HepG2 (cell line): ENCODE data around the gene C12orf42. TPM values are rescaled to one million over a fixed set of nuclear protein-coding genes. Genes with fewer than 3 reads are reported as not detected.

Source experiments
- ATAC-seq: fragments of 200-7000 bp; cut with Tn5 transposase; 3 replicates; pipeline ENCODE4 v1.9.1; 2020; ENCODE audit warnings: mild to moderate bottlenecking, moderate library complexity
- BruUV-seq: library from RNA; stranded (reverse); fragments of 400-500 nt; replicated peaks from 2 replicates; lab custom pipeline; 2021; lab: Mats Ljungman, UMichigan
- CTCF ChIA-PET: fragments of 300-600 bp; formaldehyde crosslinking; extraction: SDS; loops from one replicate; lab custom pipeline; 2021; ENCODE audit warnings: low total read pairs, inconsistent platforms, low intra/inter-chr PET ratio; lab: Yijun Ruan, JAX
- POLR2A ChIA-PET: fragments of 350-600 bp; sonication (Branson Sonifier 250); formaldehyde crosslinking; loops from one replicate; lab custom pipeline; 2020; ENCODE audit warnings: antibody characterized with exemption, inconsistent platforms; lab: Yijun Ruan, JAX
- DNase-seq: peaks from one replicate; pipeline ENCODE4 v3.0.0-alpha.2; 2015; ENCODE audit warnings: low spot score
- FAIRE-seq: peaks from 3 replicates; lab custom pipeline; 2011; peaks lifted over from hg19 to GRCh38; lab: Jason Lieb, UNC
- H2AFZ ChIP-seq: one replicate; pipeline ENCODE4 v1.6.1; 2011; ENCODE audit warnings: low read length, inconsistent platforms
- H3K27ac ChIP-seq: fragments of 300-600 bp; 3 replicates; pipeline ENCODE4 v1.8.0; 2011; ENCODE audit warnings: mixed run types, mild to moderate bottlenecking, mixed read lengths, low read length, inconsistent platforms; ENCODE audit not compliant: insufficient read depth; ENCODE audit errors: extremely low read length
- H3K27me3 ChIP-seq, 2 experiments: fragments of 200-600 bp in 1 of 2; 2 replicates in 1 of 2; 3 replicates in 1 of 2; pipeline versions ENCODE4 v1.6.0 to v1.8.0; 2011; ENCODE audit warnings: low read length in 2 of 2, mild to moderate bottlenecking in 2 of 2, moderate library complexity in 2 of 2, inconsistent platforms in 1 of 2; ENCODE audit not compliant: insufficient read depth in 2 of 2, control insufficient read depth in 1 of 2
- H3K36me3 ChIP-seq, 2 experiments: fragments of 200-600 bp in 1 of 2; replicated peaks in 1 of 2; 2 replicates in 1 of 2; 3 replicates in 1 of 2; pipeline versions ENCODE4 v1.5.1 to v1.8.0; 2011; ENCODE audit warnings: low read length in 2 of 2, inconsistent platforms in 1 of 2; ENCODE audit not compliant: insufficient read depth in 2 of 2, control insufficient read depth in 1 of 2
- H3K4me1 ChIP-seq: 2 replicates; pipeline ENCODE4 v1.5.1; 2012; ENCODE audit warnings: low read length, inconsistent platforms; ENCODE audit not compliant: insufficient read depth
- H3K4me2 ChIP-seq: 2 replicates; pipeline ENCODE4 v1.6.0; 2011; ENCODE audit warnings: low read depth, low read length, inconsistent platforms
- H3K4me3 ChIP-seq, 3 experiments: fragments of 200-600 bp in 1 of 3; sonication (generic), shearing (Covaris generic) in 1 of 3; replicated peaks in 1 of 3; 2 replicates each; pipeline ENCODE4 v1.5.1; 2011 to 2016; ENCODE audit warnings: low read length in 3 of 3, inconsistent platforms in 2 of 3, low read depth in 2 of 3, mild to moderate bottlenecking in 2 of 3, control low read depth in 1 of 3, mixed read lengths in 1 of 3; ENCODE audit not compliant: insufficient read depth in 1 of 3
- H3K79me2 ChIP-seq: one replicate; pipeline ENCODE4 v1.6.1; 2011; ENCODE audit warnings: low read length, inconsistent platforms; ENCODE audit not compliant: insufficient read depth
- H3K9ac ChIP-seq: 2 replicates; pipeline ENCODE4 v1.6.0; 2011; ENCODE audit warnings: mild to moderate bottlenecking, low read depth, low read length, inconsistent platforms; ENCODE audit not compliant: insufficient read depth
- H3K9me3 ChIP-seq: 2 replicates; pipeline ENCODE4 v1.5.1; 2012; ENCODE audit warnings: mild to moderate bottlenecking, low read length
- H4K20me1 ChIP-seq: 2 replicates; pipeline ENCODE4 v1.6.0; 2011; ENCODE audit warnings: inconsistent platforms, mild to moderate bottlenecking, low read length, moderate library complexity; ENCODE audit not compliant: insufficient read depth
- CCAR2 ChIP-seq: fragments of 200-400 bp; formaldehyde crosslinking; optimal IDR thresholded peaks from 2 replicates; pipeline ENCODE3; 2018; ENCODE audit warnings: low read depth, mild to moderate bottlenecking, low read length, moderate library complexity
- CHD4 ChIP-seq: fragments of 200-600 bp; sonication (generic); IDR thresholded peaks from 2 replicates; pipeline ENCODE4 v1.7.0; 2017; ENCODE audit warnings: mild to moderate bottlenecking, low read length, borderline replicate concordance
- ELF1 ChIP-seq: sonication (generic); formaldehyde crosslinking; IDR thresholded peaks from 2 replicates; pipeline ENCODE4 v1.4.0; 2020; ENCODE audit warnings: missing genetic modification reagents
- HNRNPK ChIP-seq: fragments of 200-400 bp; formaldehyde crosslinking; IDR thresholded peaks from 2 replicates; pipeline ENCODE4 v1.6.1; 2018; ENCODE audit warnings: low read length, low read depth, moderate library complexity, mild to moderate bottlenecking; ENCODE audit not compliant: poor library complexity, severe bottlenecking
- IRX3 ChIP-seq: sonication (generic); formaldehyde crosslinking; IDR thresholded peaks from 2 replicates; pipeline ENCODE4 v1.8.1; 2023; ENCODE audit warnings: mild to moderate bottlenecking, low read depth, missing genetic modification reagents, borderline replicate concordance
- JUNB ChIP-seq: sonication (generic); formaldehyde crosslinking; IDR thresholded peaks from 2 replicates; pipeline ENCODE4 v1.8.0; 2022; ENCODE audit warnings: missing genetic modification reagents, mild to moderate bottlenecking, borderline replicate concordance
- RBFOX2 ChIP-seq: fragments of 200-400 bp; formaldehyde crosslinking; IDR thresholded peaks from 2 replicates; pipeline ENCODE4 v1.6.1; 2017; ENCODE audit warnings: low read depth, mild to moderate bottlenecking, low read length
- REST ChIP-seq, 2 experiments: IDR thresholded peaks; 2 replicates each; pipeline ENCODE4 v1.6.1; 2011 to 2012; ENCODE audit warnings: low read length in 2 of 2, borderline replicate concordance in 1 of 2, low read depth in 1 of 2, mild to moderate bottlenecking in 1 of 2, moderate library complexity in 1 of 2
- SAFB2 ChIP-seq: sonication (generic); formaldehyde crosslinking; IDR thresholded peaks from 2 replicates; pipeline ENCODE4 v1.5.1; 2020; ENCODE audit warnings: missing genetic modification reagents, low read depth, mild to moderate bottlenecking, borderline replicate concordance
- THAP9 ChIP-seq: sonication (generic); formaldehyde crosslinking; IDR thresholded peaks from 2 replicates; pipeline ENCODE4; 2020; ENCODE audit warnings: missing genetic modification reagents, mild to moderate bottlenecking, borderline replicate concordance
- ZBTB34 ChIP-seq: sonication (generic); formaldehyde crosslinking; IDR thresholded peaks from 2 replicates; pipeline ENCODE4 v1.8.0; 2022; ENCODE audit warnings: mild to moderate bottlenecking, missing genetic modification reagents
- ZNF143 ChIP-seq: sonication (generic); formaldehyde crosslinking; IDR thresholded peaks from 2 replicates; pipeline ENCODE4 v1.4.0; 2020; ENCODE audit warnings: missing genetic modification reagents
- ZNF274 ChIP-seq: sonication (generic); formaldehyde crosslinking; IDR thresholded peaks from 2 replicates; pipeline ENCODE4 v1.5.1; 2020; ENCODE audit warnings: mild to moderate bottlenecking, missing genetic modification reagents
- ZNF34 ChIP-seq: sonication (generic); formaldehyde crosslinking; IDR thresholded peaks from 2 replicates; pipeline ENCODE4 v1.4.0; 2020; ENCODE audit warnings: mild to moderate bottlenecking, missing genetic modification reagents, borderline replicate concordance
- ZSCAN25 ChIP-seq: sonication (generic); formaldehyde crosslinking; IDR thresholded peaks from 2 replicates; pipeline ENCODE4 v1.8.0; 2022; ENCODE audit warnings: mild to moderate bottlenecking, missing genetic modification reagents
- WGBS: methylation state at CpG from one replicate; pipeline ENCODE4 v1.1.6; 2017; ENCODE audit warnings: low lambda C conversion rate; 5-methylcytosine and 5-hydroxymethylcytosine counted together
- in situ Hi-C: cut with HindIII; loops from 2 replicates; pipeline ENCODE4 v1.10.0; 2017; ENCODE audit warnings: low pct_unique_long_range_greater_than_20kb; ENCODE audit not compliant: extremely low pct_ligation_motif_present
- intact Hi-C: fragments of 100-400 bp; cut with micrococcal nuclease; formaldehyde crosslinking; loops from one replicate; pipeline ENCODE4 v1.10.0; 2022; ENCODE audit not compliant: unreplicated experiment
- polyA plus RNA-seq, 8 experiments: library from polyadenylated mRNA; depleted of rRNA in 3 of 8; stranded (reverse) in 7 of 8; unstranded in 1 of 8; fragments of >200 nt; fragmentation: Illumina TruSeq in 4 of 8; extraction: Trizol in 4 of 8; gene quantifications; 2 replicates each; pipeline versions ENCODE4 v1.2.1 to v1.2.3, GENCODE V29; 2011 to 2016; ENCODE audit warnings: low read depth in 4 of 8, missing spikeins in 1 of 8, mixed read lengths in 1 of 8; ENCODE audit not compliant: insufficient read depth in 1 of 8
- total RNA-seq, 5 experiments: library from RNA; depleted of rRNA; stranded (reverse); fragments of >200 nt; fragmentation: Illumina TruSeq; extraction: Trizol; gene quantifications; 2 replicates each; pipeline ENCODE4 v1.2.3, GENCODE V29; 2016; ENCODE audit warnings: low read depth in 1 of 5

Gene C12orf42
- total and polyA plus RNA-seq, 2 of the 13 experiments (the other 11 are each of a cell fraction or from before 2014, with no cell fraction given), result not detected

GRCh38 chr12:103494734-103495468 lies 867 bp downstream of the C12orf42 start:
- Histone ChIP-seq H3K9ac (no peak overlapping the region), H3K9me3 (no peaks in the 10 kb centered on the region), H3K79me2 (no peaks in the 10 kb centered on the region), H3K4me3 (no peak overlapping the region), H3K4me2 (no peak overlapping the region), H3K4me1 (no peaks in the 10 kb centered on the region)
- in situ Hi-C loops, result no loop called here
- DNase-seq, result no peak
- CTCF ChIA-PET, result no interaction called here
- TF ChIP-seq ZNF143 (CRISPR knock-in tag) (no peak), SAFB2 (no peak), HNRNPK (no peak), IRX3 (CRISPR knock-in tag) (no peak), ZNF34 (CRISPR knock-in tag) (no peak), THAP9 (no peak), RBFOX2 (no peak), ZNF274 (CRISPR knock-in tag) (no peak), REST (IDR thresholded peaks at IDR 0.05; ENCODE audit: borderline replicate concordance in 1 of 2, low read depth in 1 of 2, low read length in 2 of 2) (no peak), CHD4 (no peak), ELF1 (CRISPR knock-in tag) (no peak), ZSCAN25 (no peak), JUNB (CRISPR knock-in tag) (no peak), CCAR2 (no peak), ZBTB34 (CRISPR knock-in tag) (no peak)
- TF ChIP-seq, all 625 proteins: peak for 0
- intact Hi-C loops, result no loop called here
- WGBS, result 55% methylated on average over 15 of the region's 24 CpGs
- BruUV-seq, result no TSS peak
- POLR2A ChIA-PET, result no interaction called here
- Histone ChIP-seq H2AFZ (no peak overlapping the region), H3K36me3 (no peaks in the 10 kb centered on the region), H3K27ac (no peak overlapping the region), H3K27me3 (peaks cover 3 to 15% of the 10 kb centered on the region in 2 experiments; a peak in 2 of 5 replicates), H4K20me1 (no peaks in the 10 kb centered on the region)
- FAIRE-seq, result no peak
- no peak; the same call in 2 of the 3 replicates for ATAC-seq
